ENCODE data around the gene COL21A1.

The COL21A1 gene

DNA sequence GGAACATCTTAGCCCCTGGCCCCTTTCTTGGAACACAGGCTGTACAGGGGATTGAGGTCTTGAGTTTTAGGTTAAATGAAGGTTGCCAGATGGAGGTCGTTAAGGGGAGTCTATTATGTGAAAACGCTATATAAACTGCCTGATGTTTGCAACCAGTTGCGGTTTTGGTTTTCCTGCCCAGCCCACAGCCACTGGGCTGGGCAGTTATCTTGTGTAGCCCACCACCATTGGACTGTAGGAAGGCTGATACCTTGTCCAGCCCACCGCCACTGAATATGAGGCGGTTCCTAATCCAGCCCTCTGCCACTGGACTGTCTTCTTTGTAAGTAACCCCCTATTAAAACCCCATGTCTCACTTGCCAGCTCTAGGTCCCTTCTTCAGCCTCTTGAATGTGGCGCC is 42.3 kb upstream of the COL21A1 start:
- no peak overlapping the region for H3K4me3 ChIP-seq (ENCODE audit: low read length in 2 of 2)
- H2BK120ac ChIP-seq (ENCODE audit: low read depth, low read length) = no peak overlapping the region
- no peak overlapping the region for H2BK15ac ChIP-seq (ENCODE audit: low read length)
- H3K36me3 ChIP-seq (replicated peaks in 1 of 2; ENCODE audit: control insufficient read depth in 2 of 2, insufficient read depth in 2 of 2, low read length in 2 of 2) = no peaks in the 10 kb centered on the region
- H2AK5ac ChIP-seq (ENCODE audit: low read depth, low read length) = no peak overlapping the region
- no peak overlapping the region for H3K27ac ChIP-seq (replicated peaks; ENCODE audit: low read length)
- H3K14ac ChIP-seq (ENCODE audit: low read length) = no peak overlapping the region
- no peak overlapping the region for H3K9ac ChIP-seq (ENCODE audit: low read depth, low read length, poor library complexity)
- H3K4me2 ChIP-seq (ENCODE audit: insufficient read depth, low read length, poor library complexity, severe bottlenecking) = no peak overlapping the region
- H3K23ac ChIP-seq (ENCODE audit: low read depth, low read length, poor library complexity) = no peak overlapping the region
- H2AFZ ChIP-seq (ENCODE audit: low read length) = no peak overlapping the region
- H3K79me1 ChIP-seq (ENCODE audit: low read depth, low read length) = no peaks in the 10 kb centered on the region
- no peak overlapping the region for H2BK12ac ChIP-seq (ENCODE audit: low read length)
- no peaks in the 10 kb centered on the region for H3K9me3 ChIP-seq (replicated peaks in 1 of 2; ENCODE audit: control insufficient read depth in 2 of 2, insufficient read depth in 1 of 2, low read depth in 1 of 2, low read length in 2 of 2)
- H3K4ac ChIP-seq (ENCODE audit: low read length) = no peak overlapping the region
- H2BK5ac ChIP-seq (ENCODE audit: low read length) = no peak overlapping the region
- DNase-seq (ENCODE audit: low spot score) = no peak
- H4K91ac ChIP-seq (ENCODE audit: low read depth, low read length, poor library complexity) = no peak overlapping the region
- no peak overlapping the region for H3K18ac ChIP-seq (ENCODE audit: low read length)
- no CpG with 5 or more reads among the region's 6 CpGs for WGBS, 2 donors (ENCODE audit: extremely low coverage in 2 of 2, insufficient read length in 2 of 2, insufficient replicate concordance in 1 of 2)
- H4K8ac ChIP-seq (ENCODE audit: low read depth, low read length) = no peak overlapping the region
- peaks cover 0 to 1% of the 10 kb centered on the region in 2 donors for H3K4me1 ChIP-seq (ENCODE audit: control insufficient read depth in 2 of 2, insufficient read depth in 1 of 2, low read depth in 1 of 2, low read length in 2 of 2)
- no peaks in the 10 kb centered on the region for H3K27me3 ChIP-seq (ENCODE audit: control insufficient read depth in 3 of 3, insufficient read depth in 3 of 3, low read depth in 1 of 3, low read length in 3 of 3)

GRCh38 chr6:56288347-56288746 is 41.0 kb upstream of the COL21A1 start:
- Histone ChIP-seq H3K9ac (ENCODE audit: low read depth, low read length, poor library complexity) (no peak overlapping the region), H2BK120ac (ENCODE audit: low read depth, low read length) (no peak overlapping the region), H4K91ac (ENCODE audit: low read depth, low read length, poor library complexity) (no peak overlapping the region), H3K9me3 (replicated peaks in 1 of 2; ENCODE audit: control insufficient read depth in 2 of 2, insufficient read depth in 1 of 2, low read depth in 1 of 2, low read length in 2 of 2) (no peaks in the 10 kb centered on the region), H2AK5ac (ENCODE audit: low read depth, low read length) (no peak overlapping the region), H3K4me1 (ENCODE audit: control insufficient read depth in 2 of 2, insufficient read depth in 1 of 2, low read depth in 1 of 2, low read length in 2 of 2) (peaks cover 0 to 1% of the 10 kb centered on the region in 2 donors), H3K27me3 (ENCODE audit: control insufficient read depth in 3 of 3, insufficient read depth in 3 of 3, low read depth in 1 of 3, low read length in 3 of 3) (peaks cover 0 to 3% (median 0%) of the 10 kb centered on the region in 3 experiments), H3K23ac (ENCODE audit: low read depth, low read length, poor library complexity) (no peak overlapping the region), H3K27ac (replicated peaks; ENCODE audit: low read length) (no peak overlapping the region), H4K8ac (ENCODE audit: low read depth, low read length) (no peak overlapping the region), H3K36me3 (replicated peaks in 1 of 2; ENCODE audit: control insufficient read depth in 2 of 2, insufficient read depth in 2 of 2, low read length in 2 of 2) (no peaks in the 10 kb centered on the region), H3K18ac (ENCODE audit: low read length) (no peak overlapping the region), H2AFZ (ENCODE audit: low read length) (no peak overlapping the region), H3K79me1 (ENCODE audit: low read depth, low read length) (no peaks in the 10 kb centered on the region), H2BK15ac (ENCODE audit: low read length) (no peak overlapping the region), H2BK5ac (ENCODE audit: low read length) (no peak overlapping the region), H3K4me3 (ENCODE audit: low read length in 2 of 2) (no peak overlapping the region), H3K4me2 (ENCODE audit: insufficient read depth, low read length, poor library complexity, severe bottlenecking) (no peak overlapping the region), H2BK12ac (ENCODE audit: low read length) (no peak overlapping the region), H3K14ac (ENCODE audit: low read length) (no peak overlapping the region), H3K4ac (ENCODE audit: low read length) (no peak overlapping the region)
- no CpG with 5 or more reads among the region's 2 CpGs for WGBS, 2 donors (ENCODE audit: extremely low coverage in 2 of 2, insufficient read length in 2 of 2, insufficient replicate concordance in 1 of 2)
- no peak for DNase-seq (ENCODE audit: low spot score)

GRCh38 chr6:56282391-56282790 is 35.0 kb upstream of the COL21A1 start:
- H2BK15ac ChIP-seq (ENCODE audit: low read length) = no peak overlapping the region
- H4K8ac ChIP-seq (ENCODE audit: low read depth, low read length) = no peak overlapping the region
- no peak overlapping the region for H3K4me3 ChIP-seq (ENCODE audit: low read length in 2 of 2)
- peaks cover 1 to 2% of the 10 kb centered on the region in 2 donors for H3K4me1 ChIP-seq (ENCODE audit: control insufficient read depth in 2 of 2, insufficient read depth in 1 of 2, low read depth in 1 of 2, low read length in 2 of 2)
- H4K91ac ChIP-seq (ENCODE audit: low read depth, low read length, poor library complexity) = no peak overlapping the region
- no peaks in the 10 kb centered on the region for H3K9me3 ChIP-seq (replicated peaks in 1 of 2; ENCODE audit: control insufficient read depth in 2 of 2, insufficient read depth in 1 of 2, low read depth in 1 of 2, low read length in 2 of 2)
- H3K23ac ChIP-seq (ENCODE audit: low read depth, low read length, poor library complexity) = no peak overlapping the region
- no peak overlapping the region for H2BK5ac ChIP-seq (ENCODE audit: low read length)
- no peak overlapping the region for H3K18ac ChIP-seq (ENCODE audit: low read length)
- H2BK120ac ChIP-seq (ENCODE audit: low read depth, low read length) = no peak overlapping the region
- no peaks in the 10 kb centered on the region for H3K36me3 ChIP-seq (replicated peaks in 1 of 2; ENCODE audit: control insufficient read depth in 2 of 2, insufficient read depth in 2 of 2, low read length in 2 of 2)
- H3K27ac ChIP-seq (replicated peaks; ENCODE audit: low read length) = no peak overlapping the region
- H3K79me1 ChIP-seq (ENCODE audit: low read depth, low read length) = no peaks in the 10 kb centered on the region
- H2AFZ ChIP-seq (ENCODE audit: low read length) = no peak overlapping the region
- no peak for DNase-seq (ENCODE audit: low spot score)
- no peak overlapping the region for H3K9ac ChIP-seq (ENCODE audit: low read depth, low read length, poor library complexity)
- no peak overlapping the region for H2AK5ac ChIP-seq (ENCODE audit: low read depth, low read length)
- H3K4ac ChIP-seq (ENCODE audit: low read length) = no peak overlapping the region
- no peak overlapping the region for H3K4me2 ChIP-seq (ENCODE audit: insufficient read depth, low read length, poor library complexity, severe bottlenecking)
- no peak overlapping the region for H3K14ac ChIP-seq (ENCODE audit: low read length)
- H3K27me3 ChIP-seq (ENCODE audit: control insufficient read depth in 3 of 3, insufficient read depth in 3 of 3, low read depth in 1 of 3, low read length in 3 of 3) = peaks cover 0 to 18% (median 0%) of the 10 kb centered on the region in 3 experiments
- H2BK12ac ChIP-seq (ENCODE audit: low read length) = no peak overlapping the region

DNA sequence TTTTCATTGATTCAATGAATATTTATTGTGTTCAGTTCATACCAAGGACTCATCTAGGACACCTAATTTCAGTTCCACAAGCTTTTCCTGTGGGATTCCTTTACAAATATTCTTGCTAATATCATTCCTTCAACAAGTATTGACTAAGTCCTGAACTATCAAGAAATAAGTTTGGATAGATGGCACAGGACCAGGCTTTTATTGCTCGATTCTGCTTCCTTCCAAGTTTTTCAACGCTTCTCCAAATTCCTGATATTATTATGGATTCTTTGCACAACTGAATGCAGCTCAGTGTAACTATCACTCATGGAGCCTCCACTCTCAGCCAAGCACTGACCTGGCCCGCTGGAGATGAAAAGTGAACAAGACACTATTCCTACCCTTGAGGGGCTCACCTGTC is 32.7 kb upstream of the COL21A1 start:
- Histone ChIP-seq H3K9ac (ENCODE audit: low read depth, low read length, poor library complexity) (no peak overlapping the region), H3K4me2 (ENCODE audit: insufficient read depth, low read length, poor library complexity, severe bottlenecking) (no peak overlapping the region), H2BK5ac (ENCODE audit: low read length) (no peak overlapping the region), H3K14ac (ENCODE audit: low read length) (no peak overlapping the region), H2BK120ac (ENCODE audit: low read depth, low read length) (no peak overlapping the region), H3K18ac (ENCODE audit: low read length) (no peak overlapping the region), H2AK5ac (ENCODE audit: low read depth, low read length) (no peak overlapping the region), H3K23ac (ENCODE audit: low read depth, low read length, poor library complexity) (no peak overlapping the region), H4K91ac (ENCODE audit: low read depth, low read length, poor library complexity) (no peak overlapping the region), H2BK15ac (ENCODE audit: low read length) (no peak overlapping the region), H3K27ac (replicated peaks; ENCODE audit: low read length) (no peak overlapping the region), H3K36me3 (replicated peaks in 1 of 2; ENCODE audit: control insufficient read depth in 2 of 2, insufficient read depth in 2 of 2, low read length in 2 of 2) (no peaks in the 10 kb centered on the region), H3K4me1 (ENCODE audit: control insufficient read depth in 2 of 2, insufficient read depth in 1 of 2, low read depth in 1 of 2, low read length in 2 of 2) (peaks cover 1 to 2% of the 10 kb centered on the region in 2 donors), H2AFZ (ENCODE audit: low read length) (no peak overlapping the region), H3K27me3 (ENCODE audit: control insufficient read depth in 3 of 3, insufficient read depth in 3 of 3, low read depth in 1 of 3, low read length in 3 of 3) (peaks cover 0 to 23% (median 0%) of the 10 kb centered on the region in 3 experiments), H3K79me1 (ENCODE audit: low read depth, low read length) (no peaks in the 10 kb centered on the region), H3K4ac (ENCODE audit: low read length) (no peak overlapping the region), H2BK12ac (ENCODE audit: low read length) (no peak overlapping the region), H3K4me3 (ENCODE audit: low read length in 2 of 2) (no peak overlapping the region), H3K9me3 (replicated peaks in 1 of 2; ENCODE audit: control insufficient read depth in 2 of 2, insufficient read depth in 1 of 2, low read depth in 1 of 2, low read length in 2 of 2) (peaks cover 0 to 2% of the 10 kb centered on the region in 2 donors), H4K8ac (ENCODE audit: low read depth, low read length) (no peak overlapping the region)
- no CpG with 5 or more reads among the region's 3 CpGs for WGBS, 2 donors (ENCODE audit: extremely low coverage in 2 of 2, insufficient read length in 2 of 2, insufficient replicate concordance in 1 of 2)
- DNase-seq (ENCODE audit: low spot score) = no peak
